ENCODE results near the gene NSMCE1. TPM values are rescaled to one million over a fixed set of nuclear protein-coding genes. Genes with fewer than 3 reads are reported as not detected.

NSMCE1 gene
- total RNA-seq, 4 donors from 2014 or later = 6.2 to 90.8 (median 27.2) TPM

DNA sequence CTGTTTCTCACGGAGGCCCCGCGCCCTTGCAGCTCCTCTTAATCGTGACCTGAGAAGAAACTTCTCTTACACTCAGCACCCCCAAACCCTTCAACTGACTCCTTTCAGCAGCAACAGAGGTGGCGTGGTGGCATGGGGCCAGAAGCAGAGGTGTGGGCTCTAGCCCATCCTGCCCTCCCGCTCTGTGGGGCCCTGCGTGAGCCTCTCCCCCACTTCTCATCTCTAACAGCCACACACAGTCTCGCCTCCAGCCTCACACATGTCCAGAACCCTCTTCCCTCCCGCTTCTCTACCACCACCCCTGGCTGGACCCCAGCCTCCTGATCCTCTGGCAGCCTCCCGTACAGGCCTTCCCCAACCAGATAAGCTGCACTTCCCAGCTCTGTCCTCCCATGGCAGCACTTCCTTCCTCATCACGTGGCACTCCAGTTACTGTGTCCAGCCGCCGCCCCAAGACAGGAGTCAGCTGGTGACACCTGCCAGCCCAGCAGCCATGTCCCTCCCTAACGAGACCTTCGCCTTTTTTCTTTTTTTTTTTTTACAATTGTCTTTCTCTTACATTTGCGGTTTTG is 30.5 kb downstream of the NSMCE1 start:
- no peaks in the 10 kb centered on the region for H3K27me3 ChIP-seq
- H3K9me3 ChIP-seq = no peaks in the 10 kb centered on the region
- peak; percentile 71 for DNase-seq
- H3K27ac ChIP-seq = peak overlapping the region; percentile 77 to 90 (median 82)
- intact Hi-C loops (cut with DNase I; ENCODE audit: low total_unique reads) (loop anchor here (5.0 kb wide), 1 partner anchor 129 kb away; no protein-coding TSS in a partner anchor), in situ Hi-C loops (cut with MboI; ENCODE audit: low pct_ligation_motif_present in 1 of 4, low pct_unique_long_range_greater_than_20kb in 1 of 4, low sequenced_read_pairs in 3 of 4) (loop anchor here (10.0 to 25.0 kb wide), 3 partner anchors 77 to 127 kb away; partner anchors contain the start of gene IL4R (in 1 of the 4))
- H3K4me1 ChIP-seq = peaks cover 35 to 91% (median 60%) of the 10 kb centered on the region in 4 donors
- H3K36me3 ChIP-seq = no peaks in the 10 kb centered on the region
- 30 to 60% methylated on average over 5 to 16 of the region's 16 CpGs for WGBS, 2 donors (ENCODE audit: low coverage in 1 of 2)
- TF ChIP-seq, protein P1, sequence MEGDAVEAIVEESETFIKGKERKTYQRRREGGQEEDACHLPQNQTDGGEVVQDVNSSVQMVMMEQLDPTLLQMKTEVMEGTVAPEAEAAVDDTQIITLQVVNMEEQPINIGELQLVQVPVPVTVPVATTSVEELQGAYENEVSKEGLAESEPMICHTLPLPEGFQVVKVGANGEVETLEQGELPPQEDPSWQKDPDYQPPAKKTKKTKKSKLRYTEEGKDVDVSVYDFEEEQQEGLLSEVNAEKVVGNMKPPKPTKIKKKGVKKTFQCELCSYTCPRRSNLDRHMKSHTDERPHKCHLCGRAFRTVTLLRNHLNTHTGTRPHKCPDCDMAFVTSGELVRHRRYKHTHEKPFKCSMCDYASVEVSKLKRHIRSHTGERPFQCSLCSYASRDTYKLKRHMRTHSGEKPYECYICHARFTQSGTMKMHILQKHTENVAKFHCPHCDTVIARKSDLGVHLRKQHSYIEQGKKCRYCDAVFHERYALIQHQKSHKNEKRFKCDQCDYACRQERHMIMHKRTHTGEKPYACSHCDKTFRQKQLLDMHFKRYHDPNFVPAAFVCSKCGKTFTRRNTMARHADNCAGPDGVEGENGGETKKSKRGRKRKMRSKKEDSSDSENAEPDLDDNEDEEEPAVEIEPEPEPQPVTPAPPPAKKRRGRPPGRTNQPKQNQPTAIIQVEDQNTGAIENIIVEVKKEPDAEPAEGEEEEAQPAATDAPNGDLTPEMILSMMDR (IDR thresholded peaks at IDR 0.05) = peak in 1 of 5 experiments; percentile 4
- TF ChIP-seq POLR2A (IDR thresholded peaks at IDR 0.05) (no peak), EP300 (IDR thresholded peaks at IDR 0.05; ENCODE audit: low read depth) (no peak), POLR2AphosphoS5 (IDR thresholded peaks at IDR 0.05) (peak in 1 of 3 donors; percentile 12)
- no peak overlapping the region for H3K4me3 ChIP-seq

DNA sequence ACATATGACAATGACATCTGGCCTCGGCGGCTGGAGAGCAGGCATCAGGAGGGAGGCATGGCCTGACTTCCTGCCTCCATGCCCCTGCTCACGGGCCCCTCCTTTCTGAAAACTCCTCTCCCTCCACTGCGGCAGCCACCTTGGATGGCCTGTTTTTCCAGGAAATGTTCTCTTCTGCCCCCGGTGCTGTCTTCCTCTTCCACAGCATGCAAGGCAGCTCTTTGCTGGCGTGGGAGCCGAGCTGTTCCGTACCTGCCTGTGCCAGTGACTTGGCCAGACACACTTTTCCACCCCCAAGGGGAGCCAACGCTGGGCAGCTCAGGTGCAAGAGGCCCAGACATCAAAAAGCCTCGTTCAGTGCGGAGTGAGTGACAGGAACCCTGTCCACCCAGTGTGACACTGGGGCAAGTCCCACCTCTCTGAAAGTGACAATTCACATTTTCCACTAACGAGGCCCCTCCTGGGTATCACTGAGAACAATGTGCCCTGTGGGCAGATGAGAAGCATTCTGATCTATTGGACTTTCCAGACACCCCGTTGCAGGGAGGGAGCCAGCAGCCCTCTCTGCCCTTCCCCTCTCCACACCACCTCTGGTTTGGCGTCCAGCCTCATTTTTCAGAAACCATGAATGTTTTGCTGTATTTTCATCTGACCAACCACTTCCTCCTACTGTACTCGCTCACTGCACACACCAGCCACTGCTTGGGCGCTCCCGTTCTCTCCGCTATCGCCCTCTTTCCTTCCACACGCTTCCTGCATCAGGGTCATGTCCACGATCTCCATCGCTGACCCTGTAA is 31.2 kb downstream of the NSMCE1 start:
- 63 to 81% methylated on average over 3 to 22 of the region's 22 CpGs for WGBS, 2 donors (ENCODE audit: low coverage in 1 of 2)
- H3K4me3 ChIP-seq = no peak overlapping the region
- DNase-seq = no peak
- no peak for TF ChIP-seq EP300 (IDR thresholded peaks at IDR 0.05; ENCODE audit: low read depth)
- no peak for TF ChIP-seq POLR2AphosphoS5 (IDR thresholded peaks at IDR 0.05)
- no peak for TF ChIP-seq POLR2A (IDR thresholded peaks at IDR 0.05)
- TF ChIP-seq, protein P1 (IDR thresholded peaks at IDR 0.05) = no peak
- intact Hi-C loops (cut with DNase I; ENCODE audit: low total_unique reads) (loop anchor here (5.0 kb wide), 1 partner anchor 130 kb away; no protein-coding TSS in a partner anchor), in situ Hi-C loops (cut with MboI; ENCODE audit: low pct_ligation_motif_present in 1 of 4, low pct_unique_long_range_greater_than_20kb in 1 of 4, low sequenced_read_pairs in 3 of 4) (loop anchor here (10.0 to 25.0 kb wide), 3 partner anchors 77 to 127 kb away; partner anchors contain the start of gene IL4R (in 1 of the 4))
- H3K9me3 ChIP-seq = no peaks in the 10 kb centered on the region
- H3K36me3 ChIP-seq = no peaks in the 10 kb centered on the region
- H3K4me1 ChIP-seq = peaks cover 32 to 90% (median 58%) of the 10 kb centered on the region in 4 donors
- no peaks in the 10 kb centered on the region for H3K27me3 ChIP-seq
- H3K27ac ChIP-seq = peak overlapping the region; percentile 77 to 90 (median 82)

DNA sequence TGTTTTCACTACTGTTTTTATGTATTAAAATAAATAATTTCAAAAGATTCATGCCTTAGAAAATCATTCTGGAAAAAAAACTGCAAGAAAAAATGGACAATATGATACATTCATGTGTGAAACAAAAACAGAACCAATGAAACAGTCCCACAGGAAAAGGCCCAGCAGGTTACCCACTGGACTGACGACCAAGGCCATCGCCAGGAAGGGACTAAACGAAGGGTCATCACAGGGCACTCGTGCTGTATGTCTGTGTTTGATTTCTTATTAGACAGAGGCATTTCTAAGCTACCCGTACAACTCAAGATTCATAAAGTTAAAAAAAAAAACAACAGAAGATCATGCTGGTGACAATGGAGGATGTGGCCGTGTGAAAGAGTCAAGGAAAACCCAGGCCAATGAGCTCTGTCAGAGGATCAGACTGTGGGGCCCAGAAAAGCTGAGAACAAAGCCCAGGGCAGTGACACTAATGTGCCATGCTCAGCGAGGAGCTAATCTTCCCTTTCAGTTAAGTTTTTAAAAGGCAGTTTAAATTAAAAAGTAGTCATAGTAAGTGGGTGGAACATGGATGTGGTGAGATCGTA is 31.8 kb downstream of the NSMCE1 start:
- Histone ChIP-seq H3K9me3 (no peaks in the 10 kb centered on the region), H3K27ac (peak overlapping the region; percentile 77 to 90 (median 82)), H3K4me1 (peaks cover 33 to 90% (median 61%) of the 10 kb centered on the region in 4 donors), H3K36me3 (no peaks in the 10 kb centered on the region), H3K27me3 (no peaks in the 10 kb centered on the region), H3K4me3 (no peak overlapping the region)
- DNase-seq = no peak
- intact Hi-C loops (cut with DNase I; ENCODE audit: low total_unique reads) (loop anchor here (5.0 kb wide), 1 partner anchor 131 kb away; no protein-coding TSS in a partner anchor), in situ Hi-C loops (cut with MboI; ENCODE audit: low pct_ligation_motif_present in 1 of 4, low pct_unique_long_range_greater_than_20kb in 1 of 4, low sequenced_read_pairs in 3 of 4) (loop anchor here (10.0 to 25.0 kb wide), 3 partner anchors 78 to 128 kb away; partner anchors contain the start of gene IL4R (in 1 of the 4))
- WGBS, 2 donors (ENCODE audit: low coverage in 1 of 2) = 78 to 81% methylated on average over 3 to 8 of the region's 8 CpGs
- TF ChIP-seq POLR2A (IDR thresholded peaks at IDR 0.05) = no peak
- TF ChIP-seq, protein P1 (IDR thresholded peaks at IDR 0.05) = no peak
- no peak for TF ChIP-seq POLR2AphosphoS5 (IDR thresholded peaks at IDR 0.05)
- no peak for TF ChIP-seq EP300 (IDR thresholded peaks at IDR 0.05; ENCODE audit: low read depth)

DNA sequence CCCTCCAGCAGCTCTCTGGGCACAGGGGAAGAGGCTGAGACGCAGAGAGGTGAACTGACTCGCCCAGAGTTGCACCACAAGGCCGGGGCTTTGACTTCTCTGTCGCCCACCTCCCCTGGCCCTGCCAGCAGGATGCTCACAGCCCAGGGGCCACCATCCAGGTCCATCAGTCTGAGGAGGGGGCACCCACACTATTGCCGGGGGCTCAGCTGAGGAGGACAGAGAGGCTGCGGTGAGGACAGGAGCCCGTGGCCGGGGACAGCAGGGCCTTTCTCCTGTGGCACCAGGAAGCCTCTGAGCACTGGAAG is 32.7 kb downstream of the NSMCE1 start:
- H3K4me1 ChIP-seq = peaks cover 31 to 90% (median 59%) of the 10 kb centered on the region in 4 donors
- TF ChIP-seq, protein P1 (IDR thresholded peaks at IDR 0.05) = no peak
- no peak for TF ChIP-seq POLR2A (IDR thresholded peaks at IDR 0.05)
- no peak for TF ChIP-seq POLR2AphosphoS5 (IDR thresholded peaks at IDR 0.05)
- no peak for TF ChIP-seq EP300 (IDR thresholded peaks at IDR 0.05; ENCODE audit: low read depth)
- peak overlapping the region; percentile 77 to 90 (median 82) for H3K27ac ChIP-seq
- in situ Hi-C loops (cut with MboI; ENCODE audit: low pct_ligation_motif_present in 1 of 4, low pct_unique_long_range_greater_than_20kb in 1 of 4, low sequenced_read_pairs in 3 of 4) = loop anchor here (10.0 to 25.0 kb wide), 3 partner anchors 79 to 129 kb away; partner anchors contain the start of gene IL4R (in 1 of the 4)
- intact Hi-C loops (cut with DNase I; ENCODE audit: low total_unique reads) = loop anchor here (5.0 kb wide), 1 partner anchor 131 kb away; no protein-coding TSS in a partner anchor
- WGBS, 2 donors (ENCODE audit: low coverage in 1 of 2) = 96% methylated on average over 7 of the region's 8 CpGs; no CpG with 5 or more reads in 1 of the 2 donors
- no peak for DNase-seq
- no peaks in the 10 kb centered on the region for H3K9me3 ChIP-seq
- H3K27me3 ChIP-seq = no peaks in the 10 kb centered on the region
- H3K4me3 ChIP-seq = no peak overlapping the region
- H3K36me3 ChIP-seq = no peaks in the 10 kb centered on the region

Measured in transverse colon (tissue), 4 donors.